GM21367 (cell line): Measurements from ENCODE around the gene ADO.

Experiments
- ATAC-seq: cut with Tn5 transposase; IDR thresholded peaks from one replicate; pipeline ENCODE4 v1.9.1; 2021; ENCODE audit not compliant: unreplicated experiment

The ADO gene

GRCh38 chr10:62790571-62790970, 13.9 kb upstream of the ADO start:
- no peak for ATAC-seq

GRCh38 chr10:62792261-62792660, 12.3 kb upstream of the ADO start:
- ATAC-seq: no peak

DNA sequence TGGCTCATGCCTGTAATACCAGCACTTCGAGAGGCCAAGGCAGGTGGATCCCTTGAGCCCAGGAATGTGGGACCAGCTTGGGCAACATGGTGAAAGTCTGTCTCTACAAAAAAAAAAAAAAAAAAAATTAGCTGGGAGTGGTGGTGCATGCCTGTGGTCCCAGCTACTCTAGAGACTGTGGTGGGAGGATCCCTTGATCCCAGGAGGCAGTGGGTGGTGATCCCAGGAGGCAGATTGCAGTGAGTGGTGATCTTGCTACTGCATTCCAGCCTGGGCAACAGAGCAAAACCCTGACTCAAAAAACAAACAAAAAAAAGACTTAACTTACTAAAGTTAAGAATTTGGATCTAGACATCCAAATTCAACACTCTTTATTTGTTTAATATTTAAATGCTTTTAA, 10.2 kb upstream of the ADO start:
- ATAC-seq: no peak

DNA sequence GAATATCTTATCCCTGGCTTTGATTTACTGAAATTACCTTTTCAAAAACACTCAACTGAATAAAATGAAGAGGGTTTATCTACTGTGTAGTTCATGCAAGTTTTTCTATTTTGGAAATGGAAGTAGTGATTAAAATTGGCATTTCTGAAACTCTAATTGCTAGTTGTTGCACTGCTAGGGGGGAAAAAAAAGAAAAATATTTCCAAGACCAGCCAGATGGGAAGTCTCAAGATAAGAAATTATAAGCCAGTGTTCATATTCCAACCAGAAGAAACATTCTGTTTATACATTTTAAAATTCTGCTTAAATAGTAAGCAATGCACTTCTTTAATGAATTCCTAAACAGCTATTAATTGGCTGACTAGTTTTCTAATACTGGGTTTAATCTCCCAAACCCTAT, 9.4 kb upstream of the ADO start:
- ATAC-seq: no peak

GRCh38 chr10:62795762-62796161, 8.8 kb upstream of the ADO start:
- ATAC-seq: no peak

GRCh38 chr10:62796896-62797295, 7.6 kb upstream of the ADO start:
- ATAC-seq: no peak

- no peak for ATAC-seq
These were observed 2.6 kb upstream of the ADO start for GRCh38 chr10:62801871-62802270.

GRCh38 chr10:62803724-62804355, 680 bp upstream of the ADO start:
- ATAC-seq: no peak

DNA sequence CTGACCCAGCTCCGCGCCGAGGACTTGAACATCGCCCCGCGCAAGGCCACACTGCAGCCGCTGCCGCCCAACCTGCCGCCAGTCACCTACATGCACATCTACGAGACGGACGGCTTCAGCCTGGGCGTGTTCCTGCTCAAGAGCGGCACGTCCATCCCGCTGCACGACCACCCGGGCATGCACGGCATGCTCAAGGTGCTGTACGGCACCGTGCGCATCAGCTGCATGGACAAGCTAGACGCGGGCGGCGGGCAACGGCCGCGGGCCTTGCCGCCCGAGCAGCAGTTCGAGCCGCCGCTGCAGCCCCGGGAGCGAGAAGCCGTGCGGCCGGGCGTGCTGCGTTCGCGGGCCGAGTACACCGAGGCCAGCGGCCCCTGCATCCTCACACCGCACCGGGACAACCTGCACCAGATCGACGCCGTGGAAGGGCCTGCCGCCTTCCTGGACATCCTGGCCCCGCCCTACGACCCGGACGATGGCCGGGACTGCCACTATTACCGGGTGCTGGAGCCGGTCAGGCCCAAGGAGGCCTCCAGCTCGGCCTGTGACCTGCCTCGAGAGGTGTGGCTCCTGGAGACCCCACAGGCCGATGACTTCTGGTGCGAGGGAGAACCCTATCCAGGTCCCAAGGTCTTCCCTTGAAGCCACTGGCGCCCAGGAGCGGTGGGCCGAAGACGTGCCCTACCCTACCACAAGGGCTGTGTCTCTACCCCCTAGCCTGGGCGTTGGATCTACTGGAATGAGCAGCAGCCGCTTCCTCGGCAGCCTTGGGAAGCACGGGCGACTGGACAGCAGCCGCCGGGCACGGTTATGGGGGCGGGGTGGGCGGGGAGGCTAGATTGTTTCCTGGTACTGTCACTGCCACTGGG, 945 bp downstream of the ADO start:
- peak; percentile 10 for ATAC-seq

- no peak for ATAC-seq
These were observed 1.7 kb downstream of the ADO start for GRCh38 chr10:62806251-62806650.

DNA sequence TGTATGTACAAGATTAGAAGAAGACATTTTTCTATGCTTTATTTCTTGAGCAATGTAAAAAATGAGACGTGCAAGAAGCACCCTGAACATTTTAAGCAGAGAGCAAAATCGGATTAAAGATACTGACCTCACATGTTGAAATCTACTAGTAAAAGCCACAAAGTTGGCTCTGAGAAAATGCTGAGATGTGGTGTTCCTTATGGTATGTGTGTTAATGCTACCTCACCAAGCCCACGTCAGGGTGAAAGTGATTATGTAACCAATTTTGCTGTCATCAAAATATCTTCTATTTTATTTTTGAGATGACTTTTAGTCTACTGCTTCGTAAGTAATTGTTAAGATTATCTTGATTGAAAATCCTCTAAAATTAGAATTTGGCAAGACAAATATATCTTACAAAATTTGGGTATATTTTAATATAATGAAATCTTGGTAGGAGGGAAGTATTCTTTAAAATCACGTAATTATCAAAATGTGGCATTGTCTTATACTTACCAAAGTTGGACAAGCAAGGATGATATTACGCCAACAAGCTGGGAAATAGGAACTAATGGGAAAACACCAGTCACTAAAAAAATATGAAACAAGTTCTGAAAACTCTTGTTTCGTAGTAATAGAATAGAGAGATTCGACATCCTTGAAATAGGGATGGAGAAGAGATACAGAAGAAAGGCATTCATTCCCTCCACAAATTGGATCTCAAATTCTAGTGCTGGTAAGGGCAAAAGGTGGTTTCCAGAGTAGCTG, 5.8 kb downstream of the ADO start:
- no peak for ATAC-seq

- peak; percentile 28 for ATAC-seq
These were observed 6.8 kb downstream of the ADO start for GRCh38 chr10:62811159-62811875.

DNA sequence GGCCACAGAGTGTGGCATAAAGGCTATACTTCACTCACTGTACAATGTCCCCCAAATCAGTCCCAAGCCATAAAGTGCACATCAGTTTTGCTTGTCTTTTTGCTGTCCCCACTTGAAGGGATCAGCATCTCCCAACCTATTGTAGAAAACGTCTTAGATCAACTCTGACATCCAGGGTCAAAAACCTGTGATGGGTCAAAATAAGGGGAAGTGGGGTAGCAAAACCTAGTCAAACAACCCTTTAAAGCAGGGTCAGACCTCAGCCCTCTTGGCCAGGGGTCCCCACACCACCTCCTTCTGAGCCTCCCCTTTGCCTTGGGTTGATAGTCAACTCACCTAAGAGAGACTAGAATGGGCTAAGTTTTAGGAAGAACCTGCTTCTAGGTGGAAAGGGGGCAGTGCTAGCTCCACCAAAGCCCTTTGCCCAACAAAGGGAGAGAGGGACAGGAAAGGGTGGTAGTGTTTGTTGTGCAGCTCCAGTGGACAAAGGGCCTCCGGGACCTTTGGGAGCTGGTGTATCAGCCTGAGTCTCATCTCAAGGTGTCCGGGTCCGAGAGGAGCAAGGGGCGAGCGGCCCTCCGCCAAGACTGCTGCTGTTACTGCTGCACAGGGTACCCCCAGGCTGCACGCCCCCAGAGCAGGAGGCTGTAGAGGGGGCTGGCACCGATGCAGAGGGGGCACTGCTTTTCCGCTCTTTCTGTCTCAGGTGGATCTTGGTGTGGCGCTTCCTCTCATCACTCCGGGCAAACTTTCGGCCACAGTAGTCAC, 8.3 kb downstream of the ADO start:
- no peak for ATAC-seq

GRCh38 chr10:62813453-62813852, 8.9 kb downstream of the ADO start:
- ATAC-seq: no peak

- ATAC-seq: no peak
These were observed 9.5 kb downstream of the ADO start for GRCh38 chr10:62813981-62814380.

- no peak for ATAC-seq
These were observed 10.3 kb downstream of the ADO start for GRCh38 chr10:62814756-62815380.

DNA sequence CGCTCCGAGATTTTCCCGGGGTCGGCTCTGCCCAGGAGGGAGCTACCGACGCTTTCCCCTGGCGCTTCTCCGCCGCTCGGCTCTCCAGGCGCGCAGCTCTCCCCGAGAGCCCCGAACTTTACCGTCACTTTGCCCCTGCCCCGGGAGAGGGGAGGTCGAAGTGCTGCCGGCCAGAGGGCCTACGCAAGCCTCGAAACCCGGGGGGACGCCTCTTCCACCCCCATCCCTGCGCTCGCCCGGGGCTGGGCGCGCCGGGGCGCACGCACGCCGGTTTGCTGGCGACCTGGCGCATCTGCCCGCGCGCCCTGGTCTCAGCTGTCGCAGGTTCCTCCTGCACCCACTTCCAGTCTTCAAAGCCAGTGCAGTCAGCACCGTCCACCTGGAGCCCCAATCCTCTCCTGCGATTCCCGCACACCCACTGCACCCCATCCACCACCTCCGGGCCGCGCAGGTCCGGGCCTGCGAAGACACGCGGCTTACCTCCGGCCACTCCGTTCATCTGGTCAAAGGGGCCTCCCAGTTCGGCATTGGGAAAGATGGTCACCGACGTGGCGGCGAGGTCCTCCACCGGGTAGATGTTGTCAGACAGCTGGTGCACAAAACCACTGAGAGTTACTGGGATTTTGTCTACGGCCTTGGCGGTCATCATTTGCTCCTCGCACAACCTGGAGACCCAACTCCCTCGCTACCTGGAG, 11.0 kb downstream of the ADO start:
- ATAC-seq: no peak

GRCh38 chr10:62816076-62816330, 11.5 kb downstream of the ADO start:
- no peak for ATAC-seq

- ATAC-seq: peak; percentile 76
These were observed 12.0 kb downstream of the ADO start, which contains the start of gene EGR2 for GRCh38 chr10:62816331-62817120. Gene EGR2 (minus strand): TSS chr10:62816366. CDS start chr10:62816029, 337 bp downstream.
